ENCODE data around the gene SRGAP3.

DNA sequence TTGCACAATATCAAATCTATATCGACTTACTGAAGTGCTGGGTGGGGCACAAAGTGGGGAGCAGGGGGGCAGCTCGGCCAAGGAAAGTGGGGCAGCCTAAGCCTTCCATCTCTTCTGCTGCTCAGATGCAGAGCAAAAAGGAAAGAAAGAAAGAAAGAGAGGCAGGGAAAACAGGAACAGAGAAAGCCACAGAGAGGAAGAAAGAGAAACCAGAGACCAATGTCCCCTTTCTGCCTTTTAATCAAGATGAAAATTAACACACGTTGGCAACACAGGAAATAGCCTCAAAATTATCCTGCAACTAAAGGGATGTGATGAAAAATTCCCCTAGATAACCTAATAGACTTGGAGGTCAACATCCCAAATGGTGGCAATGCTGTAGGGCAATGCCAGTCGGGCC lies 214.0 kb downstream of the SRGAP3 start:
- TF ChIP-seq YY1 (IDR thresholded peaks at IDR 0.05; ENCODE audit: low read depth) = no peak
- TF ChIP-seq TAF1 (IDR thresholded peaks at IDR 0.05; ENCODE audit: low read depth) = no peak
- TF ChIP-seq, protein P1, sequence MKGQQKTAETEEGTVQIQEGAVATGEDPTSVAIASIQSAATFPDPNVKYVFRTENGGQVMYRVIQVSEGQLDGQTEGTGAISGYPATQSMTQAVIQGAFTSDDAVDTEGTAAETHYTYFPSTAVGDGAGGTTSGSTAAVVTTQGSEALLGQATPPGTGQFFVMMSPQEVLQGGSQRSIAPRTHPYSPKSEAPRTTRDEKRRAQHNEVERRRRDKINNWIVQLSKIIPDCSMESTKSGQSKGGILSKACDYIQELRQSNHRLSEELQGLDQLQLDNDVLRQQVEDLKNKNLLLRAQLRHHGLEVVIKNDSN (IDR thresholded peaks at IDR 0.05) = no peak
- TF ChIP-seq, protein P2, sequence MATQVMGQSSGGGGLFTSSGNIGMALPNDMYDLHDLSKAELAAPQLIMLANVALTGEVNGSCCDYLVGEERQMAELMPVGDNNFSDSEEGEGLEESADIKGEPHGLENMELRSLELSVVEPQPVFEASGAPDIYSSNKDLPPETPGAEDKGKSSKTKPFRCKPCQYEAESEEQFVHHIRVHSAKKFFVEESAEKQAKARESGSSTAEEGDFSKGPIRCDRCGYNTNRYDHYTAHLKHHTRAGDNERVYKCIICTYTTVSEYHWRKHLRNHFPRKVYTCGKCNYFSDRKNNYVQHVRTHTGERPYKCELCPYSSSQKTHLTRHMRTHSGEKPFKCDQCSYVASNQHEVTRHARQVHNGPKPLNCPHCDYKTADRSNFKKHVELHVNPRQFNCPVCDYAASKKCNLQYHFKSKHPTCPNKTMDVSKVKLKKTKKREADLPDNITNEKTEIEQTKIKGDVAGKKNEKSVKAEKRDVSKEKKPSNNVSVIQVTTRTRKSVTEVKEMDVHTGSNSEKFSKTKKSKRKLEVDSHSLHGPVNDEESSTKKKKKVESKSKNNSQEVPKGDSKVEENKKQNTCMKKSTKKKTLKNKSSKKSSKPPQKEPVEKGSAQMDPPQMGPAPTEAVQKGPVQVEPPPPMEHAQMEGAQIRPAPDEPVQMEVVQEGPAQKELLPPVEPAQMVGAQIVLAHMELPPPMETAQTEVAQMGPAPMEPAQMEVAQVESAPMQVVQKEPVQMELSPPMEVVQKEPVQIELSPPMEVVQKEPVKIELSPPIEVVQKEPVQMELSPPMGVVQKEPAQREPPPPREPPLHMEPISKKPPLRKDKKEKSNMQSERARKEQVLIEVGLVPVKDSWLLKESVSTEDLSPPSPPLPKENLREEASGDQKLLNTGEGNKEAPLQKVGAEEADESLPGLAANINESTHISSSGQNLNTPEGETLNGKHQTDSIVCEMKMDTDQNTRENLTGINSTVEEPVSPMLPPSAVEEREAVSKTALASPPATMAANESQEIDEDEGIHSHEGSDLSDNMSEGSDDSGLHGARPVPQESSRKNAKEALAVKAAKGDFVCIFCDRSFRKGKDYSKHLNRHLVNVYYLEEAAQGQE (IDR thresholded peaks at IDR 0.05; ENCODE audit: low read depth) = no peak
